Neural progenitor cell (in vitro differentiated cells): Measurements from ENCODE around the gene CREB5. TPM values are rescaled to one million over a fixed set of nuclear protein-coding genes. Genes with fewer than 3 reads are reported as not detected.

ENCODE experiments used
- DNase-seq: peaks from one replicate; pipeline ENCODE4 v3.0.0-alpha.2; 2016; ENCODE audit warnings: low spot score
- H2AFZ ChIP-seq: fragments of 200-600 bp; sonication (generic); replicated peaks from 2 replicates; pipeline ENCODE4 v1.6.1; 2016; ENCODE audit warnings: antibody characterized with exemption
- H3F3A ChIP-seq: fragments of 200-600 bp; sonication (generic); 2 replicates; pipeline ENCODE4 v1.6.1; 2016; ENCODE audit warnings: antibody characterized with exemption, low read depth
- H3K27ac ChIP-seq: fragments of 200-600 bp; sonication (generic); 2 replicates; pipeline ENCODE4 v1.5.1; 2016; ENCODE audit warnings: mild to moderate bottlenecking
- H3K27me3 ChIP-seq: fragments of 200-600 bp; sonication (generic); 2 replicates; pipeline ENCODE4 v1.6.1; 2016; ENCODE audit warnings: mild to moderate bottlenecking, moderate library complexity
- H3K36me3 ChIP-seq: fragments of 200-600 bp; sonication (generic); 2 replicates; pipeline ENCODE4 v1.5.1; 2016
- H3K4me1 ChIP-seq: fragments of 200-600 bp; sonication (generic); 2 replicates; pipeline ENCODE4 v1.6.1; 2016; ENCODE audit warnings: mixed run types
- H3K4me2 ChIP-seq: fragments of 200-600 bp; sonication (generic); 2 replicates; pipeline ENCODE4 v1.6.1; 2016
- H3K4me3 ChIP-seq: fragments of 200-600 bp; sonication (generic); 2 replicates; pipeline ENCODE4 v1.5.1; 2016
- H3K79me2 ChIP-seq: fragments of 200-600 bp; sonication (generic); 2 replicates; pipeline ENCODE4 v1.6.1; 2016; ENCODE audit warnings: low read depth
- H3K9ac ChIP-seq: fragments of 200-600 bp; sonication (generic); 2 replicates; pipeline ENCODE4 v1.6.1; 2016
- H3K9me3 ChIP-seq: fragments of 200-600 bp; sonication (generic); 2 replicates; pipeline ENCODE4 v1.5.1; 2016; ENCODE audit warnings: low read depth
- H4K20me1 ChIP-seq: fragments of 200-600 bp; sonication (generic); 2 replicates; pipeline ENCODE4 v1.6.1; 2016; ENCODE audit warnings: low read depth
- H3K27ac Mint-ChIP-seq: 3 replicates; pipeline ENCODE4 v1.8.0; 2021; ENCODE audit warnings: mixed read lengths
- H3K27me3 Mint-ChIP-seq: 2 replicates; pipeline ENCODE4 v1.8.0; 2022; ENCODE audit warnings: low read depth, mild to moderate bottlenecking, inconsistent platforms, moderate library complexity, mixed read lengths; ENCODE audit not compliant: insufficient read depth
- H3K36me3 Mint-ChIP-seq: 3 replicates; pipeline ENCODE4 v1.8.0; 2021; ENCODE audit warnings: mixed read lengths
- H3K4me1 Mint-ChIP-seq: 3 replicates; pipeline ENCODE4 v1.8.0; 2021; ENCODE audit warnings: mixed read lengths
- H3K4me3 Mint-ChIP-seq: 3 replicates; pipeline ENCODE4 v1.8.0; 2021; ENCODE audit warnings: mild to moderate bottlenecking, moderate library complexity, mixed read lengths
- H3K9me3 Mint-ChIP-seq: 3 replicates; pipeline ENCODE4 v1.8.0; 2020; ENCODE audit warnings: mixed read lengths
- EZH2 ChIP-seq: fragments of 200-600 bp; sonication (generic); IDR thresholded peaks from 2 replicates; pipeline ENCODE4 v1.6.1; 2017; ENCODE audit warnings: antibody characterized with exemption, mild to moderate bottlenecking, moderate library complexity
- EZH2phosphoT487 ChIP-seq: fragments of 200-600 bp; sonication (generic); IDR thresholded peaks from 2 replicates; pipeline ENCODE4 v1.6.1; 2017; ENCODE audit warnings: antibody characterized with exemption
- total RNA-seq: library from RNA; depleted of rRNA; stranded (reverse); fragments of >200 nt; gene quantifications from 2 replicates; pipeline ENCODE4 v1.2.3, GENCODE V29; 2015; ENCODE audit warnings: low replicate concordance
- TF ChIP-seq, protein P1 (sequence below): fragments of 200-600 bp; sonication (generic); IDR thresholded peaks from 2 replicates; pipeline ENCODE4 v1.5.1; 2017; ENCODE audit warnings: antibody characterized with exemption, mild to moderate bottlenecking

The CREB5 gene
- total RNA-seq, 1 donor from 2014 or later: 1.2 TPM

- H3K27me3 ChIP-seq: no peaks in the 10 kb centered on the region
- no peaks in the 10 kb centered on the region for H3K27me3 Mint-ChIP-seq
- no peak overlapping the region for H3K27ac Mint-ChIP-seq
These were observed 306.2 kb downstream of the CREB5 start for GRCh38 chr7:28718545-28718944.

GRCh38 chr7:28722684-28723083, 310.4 kb downstream of the CREB5 start:
- Histone ChIP-seq H3K4me3 (no peak overlapping the region), H3K9ac (no peak overlapping the region), H3F3A (peaks cover 8% of the 10 kb centered on the region), H3K79me2 (no peaks in the 10 kb centered on the region), H3K4me2 (peak overlapping the region; percentile 70), H2AFZ (no peak overlapping the region), H3K27ac (no peak overlapping the region), H4K20me1 (no peaks in the 10 kb centered on the region), H3K36me3 (no peaks in the 10 kb centered on the region), H3K27me3 (no peaks in the 10 kb centered on the region), H3K4me1 (peaks cover 49% of the 10 kb centered on the region), H3K9me3 (no peaks in the 10 kb centered on the region)
- Mint-ChIP-seq H3K27ac (peak overlapping the region; percentile 37), H3K4me1 (peaks cover 47% of the 10 kb centered on the region), H3K36me3 (no peaks in the 10 kb centered on the region), H3K4me3 (no peak overlapping the region), H3K9me3 (no peaks in the 10 kb centered on the region), H3K27me3 (no peaks in the 10 kb centered on the region)
- TF ChIP-seq, protein P1, sequence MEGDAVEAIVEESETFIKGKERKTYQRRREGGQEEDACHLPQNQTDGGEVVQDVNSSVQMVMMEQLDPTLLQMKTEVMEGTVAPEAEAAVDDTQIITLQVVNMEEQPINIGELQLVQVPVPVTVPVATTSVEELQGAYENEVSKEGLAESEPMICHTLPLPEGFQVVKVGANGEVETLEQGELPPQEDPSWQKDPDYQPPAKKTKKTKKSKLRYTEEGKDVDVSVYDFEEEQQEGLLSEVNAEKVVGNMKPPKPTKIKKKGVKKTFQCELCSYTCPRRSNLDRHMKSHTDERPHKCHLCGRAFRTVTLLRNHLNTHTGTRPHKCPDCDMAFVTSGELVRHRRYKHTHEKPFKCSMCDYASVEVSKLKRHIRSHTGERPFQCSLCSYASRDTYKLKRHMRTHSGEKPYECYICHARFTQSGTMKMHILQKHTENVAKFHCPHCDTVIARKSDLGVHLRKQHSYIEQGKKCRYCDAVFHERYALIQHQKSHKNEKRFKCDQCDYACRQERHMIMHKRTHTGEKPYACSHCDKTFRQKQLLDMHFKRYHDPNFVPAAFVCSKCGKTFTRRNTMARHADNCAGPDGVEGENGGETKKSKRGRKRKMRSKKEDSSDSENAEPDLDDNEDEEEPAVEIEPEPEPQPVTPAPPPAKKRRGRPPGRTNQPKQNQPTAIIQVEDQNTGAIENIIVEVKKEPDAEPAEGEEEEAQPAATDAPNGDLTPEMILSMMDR: no peak
- no peak for TF ChIP-seq EZH2
- TF ChIP-seq EZH2phosphoT487: no peak
- no peak for DNase-seq

More at GRCh38 chr7:28718545-28718944, 306.2 kb downstream of the CREB5 start:
- H3K36me3 ChIP-seq: no peaks in the 10 kb centered on the region
- peak overlapping the region; percentile 36 for H2AFZ ChIP-seq
- Mint-ChIP-seq H3K36me3 (no peaks in the 10 kb centered on the region), H3K4me1 (peaks cover 22% of the 10 kb centered on the region), H3K4me3 (no peak overlapping the region), H3K9me3 (no peaks in the 10 kb centered on the region)
- H3K9ac ChIP-seq: no peak overlapping the region
- H3K4me1 ChIP-seq: peaks cover 18% of the 10 kb centered on the region
- no peak overlapping the region for H3K27ac ChIP-seq
- peaks cover 5% of the 10 kb centered on the region for H3F3A ChIP-seq
- no peak overlapping the region for H3K4me2 ChIP-seq
- DNase-seq: no peak
- H3K9me3 ChIP-seq: no peaks in the 10 kb centered on the region
- no peaks in the 10 kb centered on the region for H3K79me2 ChIP-seq
- no peak overlapping the region for H3K4me3 ChIP-seq
- H4K20me1 ChIP-seq: no peaks in the 10 kb centered on the region
- no peak for TF ChIP-seq EZH2
- no peak for TF ChIP-seq EZH2phosphoT487
- TF ChIP-seq, protein P1: no peak

DNA sequence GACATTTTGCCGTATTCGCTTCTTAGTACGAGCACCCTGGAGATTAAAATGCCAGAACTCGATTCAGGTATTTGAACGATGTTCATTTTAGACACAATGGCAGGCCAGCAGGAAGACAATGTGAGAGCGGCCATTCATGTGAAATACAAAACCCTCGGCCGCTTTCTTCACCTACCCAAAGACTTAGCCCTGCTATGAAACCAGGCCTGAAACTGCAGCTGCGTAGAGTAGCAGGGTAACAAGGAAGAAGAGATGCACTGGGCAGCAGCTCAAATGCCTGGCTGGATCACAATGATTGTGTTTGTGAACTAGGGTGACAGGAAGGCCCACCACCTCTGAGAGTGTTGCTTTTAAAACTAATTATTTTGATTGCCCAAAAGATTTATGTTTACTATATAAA, 311.0 kb downstream of the CREB5 start:
- no peaks in the 10 kb centered on the region for H3K36me3 ChIP-seq
- no peak overlapping the region for H2AFZ ChIP-seq
- H3K4me2 ChIP-seq: peak overlapping the region; percentile 70
- no peaks in the 10 kb centered on the region for H3K36me3 Mint-ChIP-seq
- H3K4me3 Mint-ChIP-seq: no peak overlapping the region
- H3K4me1 ChIP-seq: peaks cover 51% of the 10 kb centered on the region
- H4K20me1 ChIP-seq: no peaks in the 10 kb centered on the region
- peak; percentile 92 for DNase-seq
- H3F3A ChIP-seq: peaks cover 8% of the 10 kb centered on the region
- H3K27ac ChIP-seq: no peak overlapping the region
- H3K27me3 Mint-ChIP-seq: no peaks in the 10 kb centered on the region
- TF ChIP-seq, protein P1: no peak
- TF ChIP-seq EZH2phosphoT487 (peak; percentile 93), EZH2 (no peak)
- peaks cover 46% of the 10 kb centered on the region for H3K4me1 Mint-ChIP-seq
- H3K27me3 ChIP-seq: no peaks in the 10 kb centered on the region
- H3K9me3 ChIP-seq: no peaks in the 10 kb centered on the region
- H3K9ac ChIP-seq: no peak overlapping the region
- no peak overlapping the region for H3K4me3 ChIP-seq
- H3K9me3 Mint-ChIP-seq: no peaks in the 10 kb centered on the region
- peak overlapping the region; percentile 72 for H3K27ac Mint-ChIP-seq
- no peaks in the 10 kb centered on the region for H3K79me2 ChIP-seq
